ENCODE measurements around the gene CCP110.
A peak's percentile ranks its signal among the peaks of the same experiment; 100 is the strongest.

The CCP110 gene

DNA sequence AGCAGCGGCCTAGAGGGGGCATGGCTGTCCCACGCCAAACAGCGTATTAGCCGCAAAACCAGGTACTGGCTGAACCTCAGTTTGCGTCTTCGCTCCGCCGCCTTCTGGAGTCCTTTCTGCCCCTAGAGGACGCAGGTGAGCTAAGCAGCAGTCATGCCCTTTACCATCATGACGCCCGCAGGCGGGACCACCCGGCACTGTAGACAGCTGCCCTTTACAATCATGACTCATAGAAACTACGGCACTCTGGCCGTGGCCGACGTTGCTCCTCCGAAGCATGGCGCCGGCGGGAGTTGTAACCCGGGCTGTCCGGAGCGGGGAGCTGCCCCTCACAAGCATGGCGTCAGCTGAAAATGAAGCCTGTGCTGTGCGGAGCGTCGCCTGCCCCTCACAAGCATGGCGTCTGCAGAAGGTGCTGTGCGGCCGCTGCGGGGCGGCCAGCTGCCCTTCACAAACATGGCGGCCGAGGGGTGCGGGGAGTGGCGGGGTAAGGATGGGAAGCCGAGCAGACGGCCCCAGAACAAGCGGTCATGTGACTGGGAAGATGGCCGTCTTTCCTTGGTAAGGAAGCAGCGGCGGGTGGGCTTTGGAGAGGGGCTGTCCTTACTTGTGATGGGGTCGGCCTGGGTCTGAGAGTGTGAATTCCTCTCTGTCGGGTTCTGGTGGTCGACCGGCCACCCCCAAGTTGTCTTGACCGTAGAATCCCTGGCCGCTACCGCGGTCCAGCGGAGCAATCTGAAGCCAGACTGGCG is 31.6 kb downstream of the CCP110 start, which contains the start of gene VPS35L:
Gene VPS35L, plus strand, starts transcription at position 518 of the 752 bp plus-strand sequence. Its CDS starts 27 bp downstream, at position 545.
- DNase-seq: peak; percentile 98

DNA sequence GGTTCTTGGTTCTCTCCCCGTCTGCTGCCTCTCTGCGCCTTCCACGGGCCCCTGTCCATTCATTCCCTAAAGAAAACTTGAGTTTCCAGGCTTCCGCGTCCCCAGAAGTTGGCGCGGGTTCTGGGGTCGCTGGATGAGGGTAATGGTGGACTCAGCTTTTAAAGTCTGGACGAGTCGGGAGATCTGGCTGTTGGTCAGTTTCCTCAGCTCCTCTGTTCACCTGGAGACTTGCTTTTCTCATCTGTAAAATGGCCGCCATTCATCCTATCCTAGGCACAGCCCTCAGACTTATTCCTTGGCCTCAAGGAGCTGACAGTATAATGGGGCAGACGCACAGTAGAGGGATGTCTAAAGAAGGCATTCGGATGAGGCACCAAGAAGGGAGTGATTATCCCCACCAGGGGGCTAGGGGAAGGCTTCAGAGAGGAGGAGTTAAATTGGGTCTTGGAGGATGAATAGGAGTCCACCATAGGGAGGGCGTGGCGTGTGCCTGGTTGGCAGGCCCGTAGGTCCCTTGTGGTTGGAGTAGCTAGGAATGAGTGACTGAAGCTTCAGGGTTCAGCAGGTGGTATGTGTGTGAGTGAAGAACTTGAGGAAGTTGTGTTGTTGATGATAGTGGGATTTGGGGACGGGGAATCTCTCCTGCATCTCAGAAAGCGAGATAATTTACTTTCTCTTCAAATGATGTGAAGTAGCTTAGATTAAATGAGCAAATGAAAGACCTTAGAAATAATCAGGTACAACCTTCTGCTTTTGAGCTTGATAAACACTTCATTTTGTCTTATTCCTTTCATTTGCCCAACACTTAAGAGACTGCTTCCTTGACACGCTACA is 32.4 kb downstream of the CCP110 start:
- DNase-seq: peak; percentile 19

GRCh38 chr16:19559242-19559910 is 35.6 kb downstream of the CCP110 start:
- DNase-seq: peak; percentile 48

DNA sequence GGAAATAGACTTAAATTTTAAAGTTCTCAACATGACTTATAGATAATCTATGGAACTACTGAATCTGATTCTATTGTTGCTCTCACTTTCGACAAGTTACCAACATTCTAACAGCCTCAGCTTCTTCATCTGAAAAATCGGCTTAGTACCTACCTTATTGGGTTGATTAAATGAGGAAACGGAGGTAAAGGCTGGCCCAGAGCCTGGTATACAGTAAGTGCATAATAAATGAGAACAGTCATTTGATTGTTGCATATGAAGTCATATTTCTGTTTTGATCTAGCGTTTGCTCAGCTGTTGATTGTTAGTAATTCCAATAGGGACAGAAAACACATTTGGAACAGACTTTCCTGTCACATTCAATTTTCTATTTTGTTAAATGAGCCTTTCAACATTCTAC is 36.3 kb downstream of the CCP110 start:
- no peak for DNase-seq

DNA sequence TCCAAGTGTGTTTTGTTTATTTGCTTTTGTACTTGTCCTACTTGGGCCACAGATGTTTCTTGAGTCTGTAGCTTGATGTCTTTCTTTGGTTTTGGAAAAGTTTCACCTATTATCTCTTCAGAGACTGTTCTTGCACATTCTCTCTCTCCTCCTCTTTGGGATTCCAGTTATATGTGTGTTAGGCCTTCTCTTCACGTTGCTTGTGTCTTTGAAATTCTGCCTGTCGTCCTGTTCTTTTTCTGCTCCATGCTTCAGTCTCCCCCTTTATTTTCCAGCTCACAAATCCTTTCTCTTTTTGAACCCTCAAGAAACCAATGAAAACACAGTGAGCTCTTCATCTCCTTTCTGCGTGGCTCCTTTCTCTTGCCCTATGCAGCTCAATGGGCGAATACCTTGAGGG is 39.6 kb downstream of the CCP110 start:
- no peak for DNase-seq

GRCh38 chr16:19566362-19566761 is 42.6 kb downstream of the CCP110 start:
- no peak for DNase-seq

- no peak for DNase-seq
Measured at GRCh38 chr16:19567560-19567959, 43.8 kb downstream of the CCP110 start.

DNA sequence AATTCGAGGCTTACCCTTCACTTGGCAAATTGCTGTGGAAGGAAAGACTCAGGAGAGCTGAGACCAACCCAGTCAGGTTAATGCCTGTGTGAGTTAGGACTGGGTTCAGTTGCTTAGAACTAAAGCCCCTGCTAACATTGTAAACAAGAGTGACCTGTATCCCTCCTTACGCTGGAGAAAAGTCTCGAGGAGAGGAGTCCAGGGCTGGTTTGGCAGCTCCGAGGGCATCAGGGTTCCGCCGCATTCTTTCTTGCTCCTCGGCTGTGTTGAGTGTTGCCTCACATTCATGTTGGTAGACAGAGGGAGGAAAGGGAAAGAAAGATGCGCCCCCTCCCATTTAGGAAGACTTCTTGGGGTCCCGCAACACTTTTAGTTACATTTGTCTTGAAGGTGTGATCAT is 50.3 kb downstream of the CCP110 start:
- DNase-seq: no peak

DNA sequence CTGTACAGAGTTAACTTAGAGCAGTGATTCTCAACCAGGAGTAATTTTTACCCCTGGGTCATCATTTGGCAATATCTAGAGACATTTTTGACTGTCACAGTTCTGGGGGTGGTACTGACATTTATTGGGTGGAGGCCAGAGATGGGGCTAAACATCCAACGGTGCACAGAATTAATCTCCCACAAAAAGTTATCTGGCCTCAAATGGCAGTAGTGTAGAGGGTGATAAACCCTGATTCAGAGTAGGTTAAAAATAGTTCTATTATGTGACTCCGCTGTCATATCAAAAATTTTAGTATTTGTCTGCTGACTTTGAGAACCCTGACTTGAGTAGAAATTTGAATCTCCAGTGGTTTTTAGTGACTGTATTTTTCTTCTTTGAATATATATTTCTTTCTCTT is 50.9 kb downstream of the CCP110 start:
- DNase-seq: no peak

- DNase-seq: no peak
Measured at GRCh38 chr16:19578378-19578971, 54.7 kb downstream of the CCP110 start.

GRCh38 chr16:19582050-19582831 is 58.5 kb downstream of the CCP110 start:
- peak; percentile 1 for DNase-seq

DNA sequence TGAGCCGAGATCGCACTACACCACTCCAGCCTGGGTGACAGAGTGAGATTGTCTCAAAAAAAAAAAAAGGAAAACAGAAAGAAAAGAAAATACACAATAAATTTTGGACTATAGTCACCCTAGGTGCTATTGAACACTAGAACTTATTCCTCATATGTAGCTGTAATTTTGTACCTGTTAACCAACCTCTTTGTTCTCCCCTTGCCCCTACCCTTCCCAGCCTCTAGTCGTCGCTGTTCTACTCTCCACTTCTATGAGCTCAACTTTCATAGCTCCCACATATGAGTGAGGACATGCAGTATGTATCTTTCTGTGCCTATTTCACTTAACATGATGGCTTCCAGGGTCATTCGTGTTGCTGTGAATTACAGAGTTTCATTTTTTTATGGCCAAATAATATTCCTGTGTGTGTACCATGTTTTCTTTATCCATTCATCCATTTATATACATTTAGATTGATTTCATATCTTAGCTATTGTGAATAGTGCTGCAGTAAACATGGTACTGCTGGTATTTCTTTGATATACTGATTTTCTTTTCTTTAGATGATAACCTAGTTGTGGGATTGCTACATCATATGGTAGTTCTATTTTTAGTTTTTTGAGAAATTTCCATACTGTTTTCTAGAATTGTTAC is 60.0 kb downstream of the CCP110 start:
- DNase-seq: peak; percentile 4

GRCh38 chr16:19588661-19589060 is 64.9 kb downstream of the CCP110 start:
- no peak for DNase-seq

DNA sequence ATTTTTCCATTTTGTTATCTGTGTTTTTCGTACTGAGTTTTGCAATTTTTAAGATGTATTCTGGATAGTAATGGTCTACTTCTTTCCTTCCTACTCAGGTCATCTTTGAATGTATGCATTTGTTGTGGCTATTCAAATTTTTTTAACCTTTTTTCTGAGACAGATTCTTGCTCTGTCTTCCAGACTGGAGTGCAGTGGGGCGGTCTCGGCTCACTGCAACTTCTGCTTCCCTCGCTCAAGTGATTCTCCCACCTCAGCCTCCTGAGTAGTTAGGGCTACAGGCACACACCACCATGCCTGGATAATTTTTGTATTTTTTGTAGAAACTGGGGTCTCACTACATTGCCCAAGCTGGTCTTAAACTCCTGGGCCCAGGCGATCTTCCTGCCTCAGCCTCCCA is 65.4 kb downstream of the CCP110 start:
- no peak for DNase-seq

- no peak for DNase-seq
Measured at GRCh38 chr16:19589771-19590302, 66.1 kb downstream of the CCP110 start.

DNA sequence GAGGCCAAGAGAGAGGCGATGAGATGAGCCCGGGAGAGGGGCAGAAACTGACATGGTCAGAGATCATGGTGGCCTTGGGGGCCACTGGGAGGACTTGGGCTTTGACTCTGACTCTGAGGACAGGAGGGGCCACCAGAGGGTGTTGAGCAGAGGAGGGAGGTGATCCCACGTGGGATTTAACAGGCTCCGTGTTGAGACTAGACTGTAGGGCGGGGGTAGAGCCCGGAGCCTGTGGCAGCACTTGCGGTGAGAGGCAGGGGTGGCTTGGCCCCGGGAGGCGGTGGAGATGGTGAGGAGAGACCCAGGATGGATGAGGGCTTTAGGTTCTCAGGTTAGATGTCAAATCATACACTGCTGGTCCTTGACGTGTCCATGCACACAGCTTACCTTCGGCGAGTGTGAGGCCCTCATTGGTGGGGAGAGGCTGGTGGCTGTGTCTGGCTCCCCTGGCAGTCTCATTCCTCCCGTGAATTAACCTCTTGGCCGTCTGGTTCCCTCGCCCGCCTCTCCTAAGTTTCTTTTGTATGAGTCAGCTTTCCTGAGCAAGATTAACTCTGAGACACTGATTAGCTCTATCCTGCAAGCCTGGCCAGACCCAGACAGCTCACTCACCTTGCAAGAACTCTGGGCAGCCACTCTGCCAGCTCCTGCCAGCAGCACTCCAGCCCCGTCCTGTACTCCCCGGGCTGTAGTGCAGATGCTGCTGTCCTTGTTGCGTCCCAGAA is 71.5 kb downstream of the CCP110 start:
- DNase-seq: no peak

- DNase-seq: no peak
Measured at GRCh38 chr16:19598805-19599510, 75.2 kb downstream of the CCP110 start.

DNA sequence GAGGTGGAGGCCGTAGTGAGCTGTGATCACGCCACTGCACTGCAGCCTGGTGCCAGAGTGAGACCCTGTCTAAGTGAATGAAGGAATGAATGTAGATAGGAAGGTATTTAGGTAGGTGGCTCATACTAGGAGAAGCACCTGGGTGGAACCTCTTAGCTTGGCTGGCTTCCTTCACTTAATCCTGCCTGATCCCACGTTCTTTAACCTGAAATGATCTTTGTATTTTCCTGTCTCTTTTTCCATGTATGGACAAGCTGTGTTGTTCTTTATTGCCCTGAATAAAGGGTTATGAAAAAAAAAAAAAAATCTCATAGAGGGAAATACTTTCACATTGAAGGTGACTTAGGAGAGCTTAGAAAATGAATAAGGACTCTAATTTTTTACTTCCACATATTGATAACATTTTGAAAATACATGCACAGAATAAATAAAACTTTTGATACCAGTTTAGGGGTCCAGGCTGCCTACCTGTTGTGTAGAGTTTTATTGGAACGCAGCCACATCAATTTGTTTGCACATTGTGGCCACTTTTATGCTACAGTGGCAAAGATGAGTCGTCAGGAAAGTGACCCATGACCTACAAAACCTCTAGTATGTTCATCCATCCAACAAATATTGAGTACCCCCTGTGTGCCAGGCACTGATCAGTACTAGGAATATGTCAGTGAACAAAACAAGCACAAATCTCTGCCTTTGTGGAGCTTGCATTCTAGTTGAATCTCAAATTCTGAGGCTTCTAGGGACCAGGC is 76.4 kb downstream of the CCP110 start:
- DNase-seq: no peak
